SH-SY5Y (cell line): ENCODE data around the gene RGL1.

Source experiments
- GATA2 ChIP-seq: IDR thresholded peaks from 2 replicates; pipeline ENCODE4 v1.6.1; 2011; ENCODE audit warnings: mild to moderate bottlenecking, low read depth, low read length
- GATA3 ChIP-seq: IDR thresholded peaks from 2 replicates; pipeline ENCODE4 v1.6.1; 2011; ENCODE audit warnings: low read depth, mild to moderate bottlenecking, low read length, moderate library complexity

DNA sequence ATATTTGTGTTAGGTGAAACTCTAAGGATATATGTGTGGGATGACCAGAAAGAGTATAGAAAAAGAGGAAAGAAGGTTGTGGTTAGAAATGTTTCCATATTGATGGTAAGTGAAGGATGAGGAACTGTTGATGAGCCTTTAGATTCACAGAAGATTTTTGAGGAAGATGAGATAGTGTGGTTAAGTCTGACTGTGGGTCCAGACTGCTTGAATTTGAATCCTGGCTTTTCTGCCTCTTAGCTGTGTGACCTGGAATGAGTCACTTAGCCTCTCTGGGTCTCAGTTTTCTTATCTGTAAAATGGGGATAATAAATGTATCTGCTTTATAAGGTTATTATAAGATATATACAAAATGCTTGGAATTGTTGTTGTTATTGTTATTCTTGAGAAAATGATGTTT is 27.5 kb downstream of the RGL1 start:
- no peak for TF ChIP-seq GATA2
- no peak for TF ChIP-seq GATA3
